NCI-H82 treated with DMSO at 0.1 percent for 48 hours (cell line): ENCODE results near the gene PTPRD.
A peak's percentile ranks its signal among the peaks of the same experiment; 100 is the strongest.

Source experiments
- DNase-seq: peaks from one replicate; lab custom pipeline; 2025; ENCODE audit not compliant: unreplicated experiment; lab: John Stamatoyannopoulos, UW

Gene PTPRD

GRCh38 chr9:10208691-10209069 is 404.1 kb downstream of the PTPRD start:
- DNase-seq = no peak

- no peak for DNase-seq
These were observed 408.5 kb downstream of the PTPRD start for GRCh38 chr9:10204276-10204675.

- peak; percentile 22 for DNase-seq
These were observed 439.2 kb downstream of the PTPRD start for GRCh38 chr9:10173561-10173960.

GRCh38 chr9:10172476-10172875 is 440.3 kb downstream of the PTPRD start:
- DNase-seq = no peak

GRCh38 chr9:10168241-10168640 is 444.6 kb downstream of the PTPRD start:
- no peak for DNase-seq

- DNase-seq = no peak
These were observed 464.0 kb downstream of the PTPRD start for GRCh38 chr9:10148796-10149195.

- DNase-seq = no peak
These were observed 466.1 kb downstream of the PTPRD start for GRCh38 chr9:10146517-10147331.

GRCh38 chr9:10144355-10144754 is 468.4 kb downstream of the PTPRD start:
- no peak for DNase-seq

GRCh38 chr9:10135553-10135952 is 477.2 kb downstream of the PTPRD start:
- no peak for DNase-seq

GRCh38 chr9:10134266-10134665 is 478.5 kb downstream of the PTPRD start:
- no peak for DNase-seq

- no peak for DNase-seq
These were observed 482.6 kb downstream of the PTPRD start for GRCh38 chr9:10130061-10130675.

- no peak for DNase-seq
These were observed 484.9 kb downstream of the PTPRD start for GRCh38 chr9:10127867-10128266.

GRCh38 chr9:10112798-10113197 is 500.0 kb downstream of the PTPRD start:
- no peak for DNase-seq

GRCh38 chr9:10112070-10112469 is 500.7 kb downstream of the PTPRD start:
- no peak for DNase-seq

GRCh38 chr9:10108815-10109214 is 504.0 kb downstream of the PTPRD start:
- DNase-seq = no peak

- DNase-seq = no peak
These were observed 508.0 kb downstream of the PTPRD start for GRCh38 chr9:10104774-10105173.

GRCh38 chr9:10095208-10095607 is 517.6 kb downstream of the PTPRD start:
- no peak for DNase-seq

GRCh38 chr9:10094563-10094962 is 518.2 kb downstream of the PTPRD start:
- no peak for DNase-seq

GRCh38 chr9:10080012-10080411 is 532.8 kb downstream of the PTPRD start:
- no peak for DNase-seq

GRCh38 chr9:10079284-10079964 is 533.4 kb downstream of the PTPRD start:
- DNase-seq = no peak

- no peak for DNase-seq
These were observed 541.2 kb downstream of the PTPRD start for GRCh38 chr9:10071579-10071978.
